Fibroblast of villous mesenchyme (primary cell): ENCODE measurements around the gene NTRK3. TPM values are rescaled to one million over a fixed set of nuclear protein-coding genes. Genes with fewer than 3 reads are reported as not detected.

ENCODE experiments used
- DNase-seq: peaks from one replicate; pipeline ENCODE4 v3.0.0-alpha.2; 2010; ENCODE audit warnings: low read depth
- H3K4me3 ChIP-seq: 2 replicates; pipeline ENCODE4 v1.5.1; 2011; ENCODE audit warnings: low read depth, mild to moderate bottlenecking, low read length
- total RNA-seq: library from RNA; depleted of rRNA; stranded (reverse); fragments of >200 nt; gene quantifications from 2 replicates; pipeline ENCODE4 v1.2.3, GENCODE V29; 2012
- TF ChIP-seq, protein P1 (sequence below): IDR thresholded peaks from 2 replicates; pipeline ENCODE4 v1.5.1; 2012; ENCODE audit warnings: low read depth, mild to moderate bottlenecking, low read length; ENCODE audit not compliant: insufficient read depth

Gene NTRK3
- total RNA-seq, 1 donor, result not detected

DNA sequence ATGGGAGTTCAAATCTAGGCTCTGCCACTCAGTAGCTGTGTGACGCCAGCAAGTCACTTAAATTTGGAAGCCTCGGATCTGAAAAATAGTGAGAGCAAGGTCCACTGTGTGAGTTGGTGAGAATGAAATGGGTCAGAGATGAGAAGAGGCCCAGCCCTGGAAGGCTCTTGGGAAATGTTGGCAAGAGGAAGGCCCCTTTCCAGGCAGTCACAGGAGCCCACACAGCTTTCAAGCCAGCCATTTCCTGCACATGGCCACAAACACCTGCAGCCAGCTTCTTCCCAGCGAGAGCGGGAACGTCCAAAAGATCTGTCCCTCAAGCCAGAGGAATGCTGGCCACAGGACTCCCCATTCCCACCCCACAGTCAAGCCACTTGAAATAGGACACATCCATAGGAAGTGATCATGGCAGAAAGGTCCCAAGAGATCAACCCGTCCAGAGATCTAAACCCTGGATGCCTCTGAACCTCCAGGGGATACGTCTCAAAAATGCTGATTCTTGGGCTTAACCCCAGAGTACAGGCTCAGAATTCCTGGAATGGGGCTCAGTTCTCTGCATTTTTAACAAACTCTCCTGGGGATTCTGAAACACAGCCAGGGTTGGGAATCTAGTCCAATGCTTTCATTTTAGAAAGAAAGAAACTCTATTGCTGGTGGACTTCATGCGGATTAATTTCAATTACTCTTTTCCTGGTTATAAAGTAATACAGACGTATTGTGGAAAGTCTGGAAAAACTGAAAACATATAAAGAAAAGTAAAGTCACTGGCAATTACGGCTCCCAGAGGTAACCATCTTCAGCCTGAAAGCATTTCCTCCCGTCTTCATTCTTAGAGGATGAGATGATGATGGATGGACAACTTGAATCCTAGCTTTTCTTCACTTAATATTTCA, 35.9 kb downstream of the NTRK3 start:
- TF ChIP-seq, protein P1, sequence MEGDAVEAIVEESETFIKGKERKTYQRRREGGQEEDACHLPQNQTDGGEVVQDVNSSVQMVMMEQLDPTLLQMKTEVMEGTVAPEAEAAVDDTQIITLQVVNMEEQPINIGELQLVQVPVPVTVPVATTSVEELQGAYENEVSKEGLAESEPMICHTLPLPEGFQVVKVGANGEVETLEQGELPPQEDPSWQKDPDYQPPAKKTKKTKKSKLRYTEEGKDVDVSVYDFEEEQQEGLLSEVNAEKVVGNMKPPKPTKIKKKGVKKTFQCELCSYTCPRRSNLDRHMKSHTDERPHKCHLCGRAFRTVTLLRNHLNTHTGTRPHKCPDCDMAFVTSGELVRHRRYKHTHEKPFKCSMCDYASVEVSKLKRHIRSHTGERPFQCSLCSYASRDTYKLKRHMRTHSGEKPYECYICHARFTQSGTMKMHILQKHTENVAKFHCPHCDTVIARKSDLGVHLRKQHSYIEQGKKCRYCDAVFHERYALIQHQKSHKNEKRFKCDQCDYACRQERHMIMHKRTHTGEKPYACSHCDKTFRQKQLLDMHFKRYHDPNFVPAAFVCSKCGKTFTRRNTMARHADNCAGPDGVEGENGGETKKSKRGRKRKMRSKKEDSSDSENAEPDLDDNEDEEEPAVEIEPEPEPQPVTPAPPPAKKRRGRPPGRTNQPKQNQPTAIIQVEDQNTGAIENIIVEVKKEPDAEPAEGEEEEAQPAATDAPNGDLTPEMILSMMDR, result no peak
- DNase-seq, result no peak
- no peak overlapping the region for H3K4me3 ChIP-seq

- no peak overlapping the region for H3K4me3 ChIP-seq
- no peak for DNase-seq
- TF ChIP-seq, protein P1, result no peak
These were observed 36.9 kb downstream of the NTRK3 start for GRCh38 chr15:88219623-88220022.

DNA sequence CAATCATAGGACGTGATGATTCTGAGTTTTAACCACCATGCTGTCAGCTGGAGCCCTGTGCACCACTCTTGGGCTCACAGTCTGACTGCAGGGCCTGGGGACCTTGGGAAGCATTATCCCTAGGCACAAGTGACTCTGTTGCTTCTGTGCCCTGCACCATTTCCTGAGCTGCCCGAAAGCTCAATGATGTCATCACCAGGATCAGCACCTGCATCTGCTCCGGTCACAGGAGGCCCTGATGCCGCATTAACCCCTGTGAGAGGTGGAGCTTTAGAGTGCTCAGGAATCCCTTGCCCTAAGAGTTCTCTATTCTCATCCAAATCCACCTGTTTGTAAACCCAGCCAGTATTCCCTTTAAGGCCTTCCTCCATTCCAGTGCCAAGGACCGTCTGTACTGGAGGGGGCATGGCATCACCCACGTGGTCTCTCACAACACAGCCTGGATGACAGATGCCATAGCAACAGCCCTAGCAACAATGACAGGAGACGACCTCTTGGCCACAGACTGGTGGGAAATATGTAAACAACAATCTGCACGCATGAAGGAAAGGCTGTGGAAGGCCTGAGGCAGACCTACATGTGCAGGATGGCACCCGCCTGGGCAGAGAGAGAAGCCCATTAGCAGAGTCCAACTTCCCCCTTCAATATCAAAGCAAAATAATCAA, 37.9 kb downstream of the NTRK3 start:
- TF ChIP-seq, protein P1, result no peak
- no peak for DNase-seq
- H3K4me3 ChIP-seq, result no peak overlapping the region

GRCh38 chr15:88215066-88215648, 41.4 kb downstream of the NTRK3 start:
- TF ChIP-seq, protein P1, result no peak
- H3K4me3 ChIP-seq, result no peak overlapping the region
- no peak for DNase-seq

DNA sequence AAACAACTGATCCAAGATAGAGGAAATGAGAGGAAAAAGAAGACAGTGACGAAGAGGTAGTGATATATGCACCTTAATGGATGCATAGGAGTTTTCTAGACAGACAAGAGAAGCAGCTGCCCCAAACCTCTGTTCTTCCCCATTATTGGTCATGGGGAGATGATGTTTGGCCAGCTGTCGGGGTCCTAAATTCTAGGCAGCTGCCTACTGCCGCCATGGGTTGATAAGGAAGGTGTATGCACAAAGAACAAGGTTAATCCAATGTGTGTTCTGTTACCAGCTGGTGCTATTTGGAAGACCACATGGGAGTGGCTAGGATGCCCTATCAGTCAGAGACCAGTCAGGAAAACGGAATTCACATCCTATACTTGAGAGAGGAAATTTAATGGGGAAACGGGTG, 47.4 kb downstream of the NTRK3 start:
- TF ChIP-seq, protein P1, result no peak
- DNase-seq, result no peak
- H3K4me3 ChIP-seq, result no peak overlapping the region

GRCh38 chr15:88208396-88208795, 48.1 kb downstream of the NTRK3 start:
- no peak for DNase-seq
- H3K4me3 ChIP-seq, result no peak overlapping the region
- TF ChIP-seq, protein P1, result no peak
